HG03103 (cell line): ENCODE measurements around the gene ABTB1.

Source experiments
- ATAC-seq: cut with Tn5 transposase; IDR thresholded peaks from one replicate; pipeline ENCODE4 v1.9.1; 2021; ENCODE audit warnings: low read depth; ENCODE audit not compliant: unreplicated experiment

Gene ABTB1

GRCh38 chr3:127716384-127716783, 43.6 kb downstream of the ABTB1 start:
- no peak for ATAC-seq

- ATAC-seq, result no peak
Measured at GRCh38 chr3:127717357-127718244, 44.8 kb downstream of the ABTB1 start.

- ATAC-seq, result no peak
Measured at GRCh38 chr3:127718245-127718915, 45.6 kb downstream of the ABTB1 start.

- ATAC-seq, result no peak
Measured at GRCh38 chr3:127718916-127719290, 46.2 kb downstream of the ABTB1 start.

GRCh38 chr3:127719369-127719768, 46.6 kb downstream of the ABTB1 start:
- no peak for ATAC-seq

GRCh38 chr3:127720161-127720823, 47.5 kb downstream of the ABTB1 start:
- no peak for ATAC-seq

GRCh38 chr3:127720985-127721935, 48.5 kb downstream of the ABTB1 start:
- no peak for ATAC-seq

- ATAC-seq, result no peak
Measured at GRCh38 chr3:127722091-127722784, 49.5 kb downstream of the ABTB1 start.

GRCh38 chr3:127723011-127723567, 50.3 kb downstream of the ABTB1 start:
- ATAC-seq, result no peak

- no peak for ATAC-seq
Measured at GRCh38 chr3:127726894-127727293, 54.1 kb downstream of the ABTB1 start.

- ATAC-seq, result no peak
Measured at GRCh38 chr3:127728417-127729015, 55.8 kb downstream of the ABTB1 start.

GRCh38 chr3:127729556-127730056, 56.9 kb downstream of the ABTB1 start:
- no peak for ATAC-seq

GRCh38 chr3:127730171-127730570, 57.4 kb downstream of the ABTB1 start:
- no peak for ATAC-seq
